Ammon's horn (tissue), 1 donor: ENCODE measurements around the gene CACNA1D.
"Not testable (repeated sequence)": the region's sequence is repeated elsewhere in the genome, so short reads cannot be mapped to it uniquely, and the experiment has no call there.

ENCODE experiments used
- DNase-seq: peaks from one replicate; pipeline ENCODE4 v3.0.0-alpha.2; 2016; ENCODE audit warnings: low spot score

Gene CACNA1D

DNA sequence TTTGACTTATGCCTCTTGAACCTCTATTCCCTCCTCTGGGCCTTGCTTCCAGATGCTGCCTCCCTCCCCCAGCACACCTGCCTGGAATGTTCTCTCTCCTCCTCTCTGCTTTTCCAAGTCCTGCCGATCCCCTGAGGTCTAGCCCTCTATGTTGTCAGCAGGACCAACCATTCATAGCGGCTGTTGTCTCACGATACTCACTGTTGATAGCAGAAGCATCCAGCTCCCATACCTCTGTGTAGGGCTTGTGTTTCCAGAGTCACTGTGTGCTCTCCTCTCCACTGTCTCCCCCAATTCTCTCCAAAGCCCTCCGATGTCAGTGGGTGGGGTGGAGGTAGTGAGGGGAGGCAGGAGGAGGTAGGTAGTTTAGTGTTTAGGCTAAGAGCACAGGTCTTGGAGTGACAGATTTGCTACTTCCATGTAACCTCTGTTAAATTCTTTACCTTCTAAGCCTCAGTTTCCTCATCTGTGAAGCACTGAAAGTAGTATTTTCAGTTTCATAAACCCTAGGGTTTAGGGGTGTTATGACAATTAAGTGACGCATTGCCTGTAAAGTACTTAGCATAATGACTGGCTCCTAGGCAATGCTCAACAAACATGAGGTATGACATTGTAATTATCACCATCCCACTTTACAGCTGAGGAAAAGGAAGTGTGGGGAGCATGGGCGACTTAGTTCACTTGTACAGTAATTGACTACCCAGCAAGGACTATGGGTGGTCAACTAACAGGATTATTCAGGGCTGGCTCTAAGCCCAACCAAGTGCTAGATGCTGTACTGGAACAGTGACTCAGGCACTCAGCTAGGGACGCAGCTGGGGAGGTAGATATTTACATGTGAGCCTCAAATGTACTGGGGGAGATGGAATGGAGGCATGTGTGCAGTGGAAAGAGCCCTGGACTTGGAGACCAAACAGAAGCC lies 122.8 kb downstream of the CACNA1D start:
- DNase-seq: no peak

DNA sequence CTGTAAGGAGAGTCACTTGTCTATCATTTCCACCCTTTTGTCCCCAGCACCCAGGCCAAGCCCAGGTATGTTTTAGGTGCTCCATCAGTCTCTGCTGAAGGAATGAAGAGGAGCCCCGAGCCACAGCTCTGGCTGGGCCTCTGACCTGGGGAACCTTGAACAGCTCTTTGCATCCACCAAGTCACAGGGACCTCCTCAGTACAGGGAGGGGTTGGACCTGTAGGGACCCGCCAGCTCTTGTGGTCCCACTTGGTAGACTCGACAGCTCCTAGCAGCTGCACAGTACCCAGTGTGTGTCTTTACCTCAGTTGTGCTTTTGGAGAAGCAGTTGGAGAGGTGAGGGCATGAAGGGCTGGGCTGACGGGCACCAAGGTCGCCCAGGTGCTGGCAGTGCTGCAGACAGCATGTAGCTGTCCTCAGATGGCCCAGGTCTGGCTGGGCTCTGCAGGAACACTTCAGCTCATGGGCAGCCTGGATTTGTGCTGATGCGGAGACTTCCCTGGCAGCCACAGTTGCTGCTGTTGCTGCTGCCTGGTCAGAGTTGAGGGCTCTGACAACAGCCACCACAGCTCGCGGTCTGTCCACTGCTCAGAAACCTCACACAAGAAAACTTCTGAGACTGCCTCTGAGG lies 123.6 kb downstream of the CACNA1D start:
- no peak for DNase-seq

- no peak for DNase-seq
These were observed 124.1 kb downstream of the CACNA1D start for GRCh38 chr3:53618524-53618906.

- no peak for DNase-seq
These were observed 124.5 kb downstream of the CACNA1D start for GRCh38 chr3:53618936-53619335.

GRCh38 chr3:53624061-53624857 lies 129.8 kb downstream of the CACNA1D start:
- DNase-seq: no peak

DNA sequence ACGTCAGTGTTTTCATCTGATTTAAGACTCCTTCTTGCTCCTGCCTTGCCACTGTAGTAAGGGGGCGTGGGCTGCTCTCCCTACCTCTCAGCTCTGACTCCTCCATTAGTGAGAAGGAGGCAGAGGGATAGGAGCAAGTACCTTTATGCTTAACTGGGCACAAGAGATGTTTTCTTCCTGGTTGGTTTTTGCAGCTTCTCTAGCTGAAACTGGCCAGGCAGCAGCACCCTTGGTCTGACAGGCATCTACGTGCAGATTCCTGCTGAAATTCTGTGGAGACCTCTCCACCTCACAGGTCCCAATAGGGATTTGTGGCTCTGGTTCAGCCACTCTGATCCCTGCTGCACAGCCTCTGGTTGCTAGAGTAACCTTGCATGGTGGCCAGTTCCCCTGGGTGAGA lies 132.5 kb downstream of the CACNA1D start:
- no peak for DNase-seq

DNA sequence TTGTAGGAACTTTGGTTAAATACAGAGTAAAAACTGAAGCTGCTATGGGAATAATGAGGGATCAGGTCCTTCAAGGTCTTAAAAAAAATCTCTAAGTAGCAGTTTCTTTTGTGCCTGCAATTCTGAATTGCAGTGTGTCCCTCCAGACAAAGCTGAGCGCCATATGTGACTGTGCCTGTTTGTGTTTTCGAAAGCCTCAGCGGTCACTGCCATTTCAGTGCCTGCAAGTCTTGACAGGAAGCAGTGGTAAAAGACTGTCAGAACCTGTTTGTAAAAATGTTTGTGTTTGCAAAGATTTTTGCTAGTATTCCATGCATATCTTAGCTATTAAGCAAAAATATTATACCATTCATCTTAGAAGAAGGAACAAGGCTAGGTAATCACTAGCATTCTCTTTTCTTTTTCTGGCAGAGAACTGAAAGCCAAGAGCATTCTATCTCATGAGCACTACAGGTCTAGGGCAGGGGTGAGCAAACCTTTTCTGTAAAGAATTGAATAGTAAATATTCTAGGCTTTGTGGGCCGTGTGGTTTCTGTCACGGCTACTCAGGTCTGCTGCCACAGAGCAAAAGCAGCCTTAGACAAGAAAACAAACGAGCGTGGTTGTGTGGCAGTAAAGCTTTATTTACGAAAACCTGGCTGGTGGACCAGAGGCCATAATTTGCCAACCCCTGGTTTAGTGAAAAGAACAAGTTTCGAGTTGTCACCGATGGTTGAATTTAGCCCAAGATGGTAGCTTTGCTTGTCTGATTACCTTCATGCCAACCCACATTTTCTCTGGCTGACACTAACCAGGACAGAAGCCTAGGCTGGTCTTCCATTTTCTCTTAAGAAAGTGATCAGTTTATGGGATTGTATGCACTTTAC lies 134.4 kb downstream of the CACNA1D start:
- DNase-seq: peak; percentile 13

- no peak for DNase-seq
These were observed 135.0 kb downstream of the CACNA1D start for GRCh38 chr3:53629402-53629723.

GRCh38 chr3:53630547-53630946 lies 136.1 kb downstream of the CACNA1D start:
- DNase-seq: no peak

- no peak for DNase-seq
These were observed 138.9 kb downstream of the CACNA1D start for GRCh38 chr3:53633197-53633787.

DNA sequence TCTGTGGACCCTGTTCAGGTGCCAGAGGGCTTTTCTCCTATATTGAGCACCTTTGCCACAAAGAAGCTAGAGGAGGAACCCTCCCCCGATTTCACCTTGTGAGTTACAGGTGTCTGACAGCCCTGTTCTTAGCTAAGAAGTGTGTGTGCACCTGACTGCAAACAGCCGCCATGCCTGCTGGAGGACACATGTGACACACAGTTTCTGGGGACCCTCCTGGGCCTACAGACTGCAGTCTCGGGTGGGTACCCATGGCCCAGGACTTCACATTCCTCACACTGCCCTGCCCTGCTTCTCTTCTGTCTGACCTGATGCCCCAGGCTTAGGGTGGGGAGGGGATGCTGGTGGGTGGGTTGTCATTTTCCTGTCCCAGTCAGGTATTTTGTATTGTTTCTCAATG lies 140.6 kb downstream of the CACNA1D start:
- DNase-seq: no peak

- DNase-seq: not testable (repeated sequence)
These were observed 144.4 kb downstream of the CACNA1D start for GRCh38 chr3:53638806-53639205.

- no peak for DNase-seq
These were observed 147.0 kb downstream of the CACNA1D start for GRCh38 chr3:53641397-53641796.

GRCh38 chr3:53642211-53642610 lies 147.8 kb downstream of the CACNA1D start:
- DNase-seq: no peak

GRCh38 chr3:53643757-53644156 lies 149.3 kb downstream of the CACNA1D start:
- DNase-seq: no peak

DNA sequence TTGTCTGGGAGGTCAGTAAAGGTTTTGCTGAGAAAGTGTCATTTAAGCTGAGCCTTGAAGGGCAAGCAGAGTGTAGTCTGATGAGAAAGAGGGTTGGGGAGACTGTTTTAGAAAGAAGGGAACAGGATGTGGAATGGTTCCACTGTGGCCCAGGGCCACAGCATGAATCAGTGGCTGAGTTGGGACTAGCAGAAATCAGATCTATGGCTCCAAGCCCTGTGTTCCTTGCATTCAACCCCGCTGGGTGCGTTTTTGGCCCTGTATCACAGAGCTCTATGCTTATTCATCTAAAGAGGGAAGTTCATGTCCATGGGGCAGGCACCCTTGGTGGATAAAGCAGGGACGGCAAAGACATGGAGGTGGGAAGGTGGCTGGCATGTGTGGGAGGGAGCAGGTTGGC lies 151.3 kb downstream of the CACNA1D start:
- no peak for DNase-seq

- DNase-seq: no peak
These were observed 152.3 kb downstream of the CACNA1D start for GRCh38 chr3:53646723-53647122.

DNA sequence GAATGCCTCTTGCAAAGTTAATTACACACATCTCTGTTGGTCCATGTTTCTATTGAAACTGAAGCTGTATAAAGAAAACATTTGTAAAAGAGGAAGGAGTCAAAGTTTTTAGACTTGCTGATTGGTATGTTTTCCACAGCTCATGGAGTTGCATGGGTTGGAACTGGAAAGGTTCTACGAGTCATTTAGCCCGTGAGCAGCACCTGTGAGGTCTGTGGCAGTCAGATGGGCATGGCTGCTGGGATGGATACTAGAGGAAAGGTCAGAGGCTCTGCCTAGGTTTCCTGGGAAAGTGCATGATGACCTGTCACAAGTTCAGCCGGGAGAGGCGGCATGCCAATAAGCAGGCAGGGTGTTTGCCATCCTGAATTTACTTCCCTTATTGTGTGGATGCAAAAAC lies 155.4 kb downstream of the CACNA1D start:
- DNase-seq: no peak

DNA sequence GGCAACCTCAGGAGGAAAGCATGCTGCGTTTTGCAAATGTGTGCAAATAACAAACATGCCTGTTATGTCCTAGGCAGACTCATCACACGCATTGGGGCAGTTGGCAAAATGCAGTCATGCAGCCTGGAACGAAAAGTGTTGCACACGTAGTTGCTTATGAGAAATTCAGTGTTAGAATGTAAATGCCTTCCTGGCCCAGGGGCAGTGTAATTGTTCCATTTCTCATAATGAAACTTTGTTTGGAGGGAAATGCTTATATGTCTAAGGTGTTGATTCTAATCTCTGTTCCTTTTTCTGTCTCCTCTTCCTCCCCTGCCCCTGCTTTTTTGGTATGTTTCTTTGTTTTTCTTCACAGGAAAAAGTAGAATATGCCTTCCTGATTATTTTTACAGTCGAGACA lies 156.0 kb downstream of the CACNA1D start:
- DNase-seq: no peak

- no peak for DNase-seq
These were observed 156.7 kb downstream of the CACNA1D start for GRCh38 chr3:53650928-53651661.

DNA sequence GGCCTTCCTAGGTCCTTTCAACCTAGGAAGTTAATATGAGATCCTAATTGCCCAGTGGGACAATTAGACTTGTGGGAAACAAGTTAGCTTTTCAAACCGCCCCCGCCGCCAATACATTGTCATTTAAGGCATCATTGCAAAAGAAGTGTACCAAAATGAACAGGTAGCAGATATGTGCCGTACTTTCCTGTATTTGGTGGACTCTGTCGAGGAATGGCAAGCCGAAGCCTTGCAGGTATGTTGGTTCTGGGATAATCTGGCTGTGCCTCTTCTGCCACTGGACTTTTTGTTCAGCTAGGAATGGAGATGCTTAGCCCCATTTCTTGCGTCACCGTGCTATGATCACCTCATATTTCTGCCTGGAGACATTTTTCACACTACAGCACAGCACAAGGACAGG lies 157.5 kb downstream of the CACNA1D start:
- no peak for DNase-seq
